Measurements from ENCODE around the gene BST2.

BST2 gene

DNA sequence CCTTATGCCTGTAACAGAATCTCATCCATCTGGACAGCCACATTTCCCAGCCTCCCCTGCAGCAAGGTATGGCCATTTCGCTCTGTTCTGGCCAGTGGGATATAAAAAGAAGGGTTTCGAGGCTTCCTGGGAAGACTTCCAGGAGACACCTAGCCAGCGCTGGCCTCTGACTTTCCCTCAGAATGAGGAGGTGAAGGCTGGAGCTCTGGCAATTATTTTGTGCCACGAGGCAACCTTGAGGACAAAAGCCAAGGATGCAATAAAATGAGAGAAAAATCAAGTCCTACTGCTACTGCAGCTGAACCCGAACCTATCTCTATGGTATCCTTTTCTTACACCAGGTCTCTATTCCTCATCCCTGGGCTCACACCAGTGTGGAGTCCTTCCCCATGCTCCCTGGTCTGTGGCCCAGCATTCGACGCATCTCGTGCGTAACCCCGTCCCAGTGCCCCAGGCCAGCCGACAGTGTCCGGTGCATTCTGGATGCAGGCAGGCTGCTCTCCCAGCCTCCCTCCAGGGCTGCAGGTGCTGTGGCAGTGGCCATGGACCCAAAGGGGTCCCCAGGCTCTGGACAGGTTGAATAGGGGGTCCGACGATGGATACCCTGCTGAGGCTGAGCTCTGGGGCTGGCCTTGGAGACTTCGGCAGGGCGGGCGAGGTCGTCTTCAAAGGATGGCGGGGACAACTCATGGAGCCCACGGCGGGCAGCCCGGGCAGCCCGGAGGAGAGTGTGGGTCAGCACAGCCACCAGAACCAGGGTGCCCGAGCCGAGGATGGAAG lies 30.9 kb upstream of the BST2 start:
- Histone ChIP-seq H3K36me3 (ENCODE audit: control insufficient read depth, insufficient read depth, low read length) (no peaks in the 10 kb centered on the region), H3K9me3 (ENCODE audit: control insufficient read depth, low read length) (no peaks in the 10 kb centered on the region), H3K27ac (ENCODE audit: low read depth, low read length, severe bottlenecking) (no peak overlapping the region), H3K4me1 (ENCODE audit: control insufficient read depth, insufficient read depth, low read length, poor library complexity, severe bottlenecking) (no peaks in the 10 kb centered on the region), H3K4me3 (ENCODE audit: extremely low read depth, insufficient read depth, low read length, poor library complexity, severe bottlenecking) (no peak overlapping the region)
- WGBS, 2 experiments (ENCODE audit: insufficient coverage in 2 of 2), result 94 to 97% methylated on average over 20 to 24 of the region's 25 CpGs

DNA sequence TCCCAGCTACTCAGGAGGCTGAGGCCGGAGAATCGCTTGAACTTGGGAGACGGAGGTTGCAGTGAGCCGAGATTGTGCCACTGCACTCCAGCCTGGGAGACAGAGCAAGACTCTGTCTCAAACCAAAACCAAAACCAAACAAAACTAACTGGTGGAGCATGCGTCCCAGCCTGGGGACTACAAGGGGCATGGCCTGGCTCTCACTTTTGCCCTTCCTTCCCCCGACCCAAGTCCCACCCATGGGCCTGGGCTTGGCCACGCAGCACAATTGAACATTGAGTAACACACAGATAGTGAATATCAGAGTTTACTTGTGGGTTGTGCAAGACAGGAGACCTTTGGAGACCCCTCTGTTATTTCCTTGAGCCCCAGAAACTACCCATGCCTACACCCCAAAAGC lies 29.8 kb upstream of the BST2 start:
- H3K4me1 ChIP-seq (ENCODE audit: control insufficient read depth, insufficient read depth, low read length, poor library complexity, severe bottlenecking), result no peaks in the 10 kb centered on the region
- no peak overlapping the region for H3K4me3 ChIP-seq (ENCODE audit: extremely low read depth, insufficient read depth, low read length, poor library complexity, severe bottlenecking)
- H3K36me3 ChIP-seq (ENCODE audit: control insufficient read depth, insufficient read depth, low read length), result no peaks in the 10 kb centered on the region
- H3K9me3 ChIP-seq (ENCODE audit: control insufficient read depth, low read length), result no peaks in the 10 kb centered on the region
- WGBS, 2 experiments (ENCODE audit: insufficient coverage in 2 of 2), result 78 to 93% methylated on average over 1 to 3 of the region's 7 CpGs
- no peak overlapping the region for H3K27ac ChIP-seq (ENCODE audit: low read depth, low read length, severe bottlenecking)

DNA sequence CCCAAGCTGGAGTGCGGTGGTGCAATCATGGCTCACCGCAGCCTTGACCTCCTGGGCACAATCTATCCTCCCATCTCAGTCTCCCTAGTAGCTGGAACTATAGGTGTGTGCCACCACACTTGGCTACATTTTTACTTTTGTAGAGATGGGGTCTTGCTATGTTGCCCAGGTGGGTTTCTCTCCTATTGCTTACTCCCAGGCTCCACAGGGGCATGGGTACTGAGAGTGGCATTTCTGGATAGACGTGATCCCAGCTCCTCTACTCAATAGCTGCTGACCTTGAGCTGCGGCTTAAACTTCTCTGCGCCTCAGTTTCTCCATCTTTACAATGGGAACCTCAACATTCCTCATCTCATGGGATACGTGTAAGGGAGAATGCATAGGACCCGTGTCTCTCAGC lies 26.0 kb upstream of the BST2 start:
- Histone ChIP-seq H3K36me3 (ENCODE audit: control insufficient read depth, insufficient read depth, low read length) (no peaks in the 10 kb centered on the region), H3K4me3 (ENCODE audit: extremely low read depth, insufficient read depth, low read length, poor library complexity, severe bottlenecking) (no peak overlapping the region), H3K27ac (ENCODE audit: low read depth, low read length, severe bottlenecking) (no peak overlapping the region), H3K4me1 (ENCODE audit: control insufficient read depth, insufficient read depth, low read length, poor library complexity, severe bottlenecking) (no peaks in the 10 kb centered on the region), H3K9me3 (ENCODE audit: control insufficient read depth, low read length) (no peaks in the 10 kb centered on the region)
- WGBS, 2 experiments (ENCODE audit: insufficient coverage in 2 of 2), result 91 to 100% methylated on average over 3 to 5 of the region's 7 CpGs

- H3K27ac ChIP-seq (ENCODE audit: low read depth, low read length, severe bottlenecking), result no peak overlapping the region
- H3K4me3 ChIP-seq (ENCODE audit: extremely low read depth, insufficient read depth, low read length, poor library complexity, severe bottlenecking), result no peak overlapping the region
- 86 to 93% methylated on average over 15 of the region's 17 CpGs for WGBS, 2 experiments (ENCODE audit: insufficient coverage in 2 of 2)
- H3K4me1 ChIP-seq (ENCODE audit: control insufficient read depth, insufficient read depth, low read length, poor library complexity, severe bottlenecking), result peaks cover 2% of the 10 kb centered on the region
- H3K9me3 ChIP-seq (ENCODE audit: control insufficient read depth, low read length), result no peaks in the 10 kb centered on the region
- H3K36me3 ChIP-seq (ENCODE audit: control insufficient read depth, insufficient read depth, low read length), result no peaks in the 10 kb centered on the region
Measured at GRCh38 chr19:17429641-17430113, 24.2 kb upstream of the BST2 start.

GRCh38 chr19:17424743-17425365 lies 19.4 kb upstream of the BST2 start:
- 9 to 27% methylated on average over 13 to 19 of the region's 27 CpGs for WGBS, 2 experiments (ENCODE audit: insufficient coverage in 2 of 2)
- Histone ChIP-seq H3K4me3 (ENCODE audit: extremely low read depth, insufficient read depth, low read length, poor library complexity, severe bottlenecking) (no peak overlapping the region), H3K27ac (ENCODE audit: low read depth, low read length, severe bottlenecking) (no peak overlapping the region), H3K9me3 (ENCODE audit: control insufficient read depth, low read length) (no peaks in the 10 kb centered on the region), H3K4me1 (ENCODE audit: control insufficient read depth, insufficient read depth, low read length, poor library complexity, severe bottlenecking) (peaks cover 3% of the 10 kb centered on the region), H3K36me3 (ENCODE audit: control insufficient read depth, insufficient read depth, low read length) (peaks cover 17% of the 10 kb centered on the region)

DNA sequence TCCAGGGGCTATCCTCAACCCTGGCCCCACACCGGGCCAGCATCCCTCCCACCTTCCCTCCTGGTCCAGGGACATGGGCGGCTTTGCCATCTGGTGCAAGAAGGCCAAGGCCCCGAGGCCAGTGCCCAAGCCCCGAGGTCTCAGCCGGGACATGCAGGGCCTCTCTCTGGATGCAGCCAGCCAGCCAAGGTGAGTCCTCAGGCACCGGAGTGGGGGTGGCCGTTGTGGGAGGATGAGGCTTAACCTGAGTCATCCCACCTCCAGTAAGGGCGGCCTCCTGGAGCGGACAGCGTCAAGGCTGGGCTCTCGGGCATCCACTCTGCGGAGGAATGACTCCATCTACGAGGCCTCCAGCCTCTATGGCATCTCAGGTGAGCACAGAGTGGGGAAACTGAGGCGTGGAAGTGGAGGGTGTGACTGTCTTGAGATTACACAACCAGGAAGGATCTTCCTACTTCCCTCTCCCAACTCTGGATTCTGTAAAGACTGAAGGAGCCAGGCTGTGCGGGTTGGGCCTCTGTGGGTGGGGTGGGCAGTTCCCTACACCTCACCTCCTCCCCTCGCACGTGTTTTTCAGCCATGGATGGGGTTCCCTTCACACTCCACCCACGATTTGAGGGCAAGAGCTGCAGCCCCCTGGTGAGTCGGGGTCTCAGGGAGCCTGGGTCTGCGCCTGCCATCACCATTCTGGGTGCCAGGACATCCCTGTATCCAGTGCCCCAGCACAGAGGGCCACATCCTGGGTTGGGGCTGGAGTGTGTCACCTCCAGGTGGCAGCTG lies 18.2 kb upstream of the BST2 start:
- no peaks in the 10 kb centered on the region for H3K9me3 ChIP-seq (ENCODE audit: control insufficient read depth, low read length)
- no peak overlapping the region for H3K27ac ChIP-seq (ENCODE audit: low read depth, low read length, severe bottlenecking)
- WGBS, 2 experiments (ENCODE audit: insufficient coverage in 2 of 2), result 95 to 97% methylated on average over 14 to 17 of the region's 20 CpGs
- H3K4me3 ChIP-seq (ENCODE audit: extremely low read depth, insufficient read depth, low read length, poor library complexity, severe bottlenecking), result no peak overlapping the region
- H3K4me1 ChIP-seq (ENCODE audit: control insufficient read depth, insufficient read depth, low read length, poor library complexity, severe bottlenecking), result peaks cover 3% of the 10 kb centered on the region
- peaks cover 17% of the 10 kb centered on the region for H3K36me3 ChIP-seq (ENCODE audit: control insufficient read depth, insufficient read depth, low read length)

- peaks cover 17% of the 10 kb centered on the region for H3K36me3 ChIP-seq (ENCODE audit: control insufficient read depth, insufficient read depth, low read length)
- H3K4me3 ChIP-seq (ENCODE audit: extremely low read depth, insufficient read depth, low read length, poor library complexity, severe bottlenecking), result no peak overlapping the region
- no peaks in the 10 kb centered on the region for H3K9me3 ChIP-seq (ENCODE audit: control insufficient read depth, low read length)
- H3K4me1 ChIP-seq (ENCODE audit: control insufficient read depth, insufficient read depth, low read length, poor library complexity, severe bottlenecking), result peaks cover 3% of the 10 kb centered on the region
- WGBS, 2 experiments (ENCODE audit: insufficient coverage in 2 of 2), result 94 to 100% methylated on average over 2 to 4 of the region's 4 CpGs
- no peak overlapping the region for H3K27ac ChIP-seq (ENCODE audit: low read depth, low read length, severe bottlenecking)
Measured at GRCh38 chr19:17421942-17422341, 16.5 kb upstream of the BST2 start.

GRCh38 chr19:17420475-17420924 lies 15.1 kb upstream of the BST2 start:
- 10 to 17% methylated on average over 14 to 21 of the region's 25 CpGs for WGBS, 2 experiments (ENCODE audit: insufficient coverage in 2 of 2)
- Histone ChIP-seq H3K9me3 (ENCODE audit: control insufficient read depth, low read length) (no peaks in the 10 kb centered on the region), H3K27ac (ENCODE audit: low read depth, low read length, severe bottlenecking) (no peak overlapping the region), H3K4me3 (ENCODE audit: extremely low read depth, insufficient read depth, low read length, poor library complexity, severe bottlenecking) (peak overlapping the region; percentile 85), H3K4me1 (ENCODE audit: control insufficient read depth, insufficient read depth, low read length, poor library complexity, severe bottlenecking) (peaks cover 3% of the 10 kb centered on the region), H3K36me3 (ENCODE audit: control insufficient read depth, insufficient read depth, low read length) (peaks cover 17% of the 10 kb centered on the region)

GRCh38 chr19:17419621-17420474 lies 14.4 kb upstream of the BST2 start, which contains the start of gene MVB12A:
TSS of gene MVB12A (plus strand) at chr19:17420047. CDS start at chr19:17420136, 89 bp downstream.
- Histone ChIP-seq H3K9me3 (ENCODE audit: control insufficient read depth, low read length) (no peaks in the 10 kb centered on the region), H3K4me1 (ENCODE audit: control insufficient read depth, insufficient read depth, low read length, poor library complexity, severe bottlenecking) (peaks cover 8% of the 10 kb centered on the region), H3K36me3 (ENCODE audit: control insufficient read depth, insufficient read depth, low read length) (peaks cover 17% of the 10 kb centered on the region), H3K27ac (ENCODE audit: low read depth, low read length, severe bottlenecking) (peak within 1 kb of the TSS; percentile 94), H3K4me3 (ENCODE audit: extremely low read depth, insufficient read depth, low read length, poor library complexity, severe bottlenecking) (peak within 1 kb of the TSS; percentile 85)
- WGBS, 2 experiments (ENCODE audit: insufficient coverage in 2 of 2), result 1% methylated on average over 46 to 57 of the region's 85 CpGs

GRCh38 chr19:17419154-17419620 lies 13.8 kb upstream of the BST2 start:
- peak overlapping the region; percentile 94 for H3K27ac ChIP-seq (ENCODE audit: low read depth, low read length, severe bottlenecking)
- peak overlapping the region; percentile 85 for H3K4me3 ChIP-seq (ENCODE audit: extremely low read depth, insufficient read depth, low read length, poor library complexity, severe bottlenecking)

More at GRCh38 chr19:17419154-17419620, 13.8 kb upstream of the BST2 start:
- Histone ChIP-seq H3K9me3 (ENCODE audit: control insufficient read depth, low read length) (no peaks in the 10 kb centered on the region), H3K36me3 (ENCODE audit: control insufficient read depth, insufficient read depth, low read length) (peaks cover 17% of the 10 kb centered on the region), H3K4me1 (ENCODE audit: control insufficient read depth, insufficient read depth, low read length, poor library complexity, severe bottlenecking) (peaks cover 6% of the 10 kb centered on the region)
- WGBS, 2 experiments (ENCODE audit: insufficient coverage in 2 of 2), result 58 to 73% methylated on average over 7 to 8 of the region's 8 CpGs

Measured in mesodermal cell (in vitro differentiated cells).